AG04449 (cell line): ENCODE results near the gene FARS2.

Source experiments
- CTCF ChIA-PET: fragments of 350-600 bp; formaldehyde crosslinking; extraction: SDS; loops from one replicate; lab custom pipeline; 2021; ENCODE audit warnings: antibody characterized with exemption; lab: Yijun Ruan, JAX
- POLR2A ChIA-PET: fragments of 400-600, 350-600 bp; formaldehyde crosslinking; extraction: SDS; loops from one replicate; lab custom pipeline; 2020; ENCODE audit warnings: antibody characterized with exemption, inconsistent platforms; lab: Yijun Ruan, JAX
- DNase-seq: peaks from one replicate; pipeline ENCODE4 v3.0.0-alpha.2; 2010; ENCODE audit warnings: low read depth, low spot score
- H3K4me3 ChIP-seq: 2 replicates; pipeline ENCODE4 v1.5.1; 2011; ENCODE audit warnings: low read depth, mild to moderate bottlenecking, control low read depth, low read length
- TF ChIP-seq, protein P1 (sequence below): IDR thresholded peaks from one replicate; pipeline ENCODE4 v1.5.1; 2011; ENCODE audit warnings: mild to moderate bottlenecking, moderate library complexity, low read length, control low read depth, inconsistent platforms; ENCODE audit not compliant: insufficient read depth; ENCODE audit errors: missing control alignments

FARS2 gene

DNA sequence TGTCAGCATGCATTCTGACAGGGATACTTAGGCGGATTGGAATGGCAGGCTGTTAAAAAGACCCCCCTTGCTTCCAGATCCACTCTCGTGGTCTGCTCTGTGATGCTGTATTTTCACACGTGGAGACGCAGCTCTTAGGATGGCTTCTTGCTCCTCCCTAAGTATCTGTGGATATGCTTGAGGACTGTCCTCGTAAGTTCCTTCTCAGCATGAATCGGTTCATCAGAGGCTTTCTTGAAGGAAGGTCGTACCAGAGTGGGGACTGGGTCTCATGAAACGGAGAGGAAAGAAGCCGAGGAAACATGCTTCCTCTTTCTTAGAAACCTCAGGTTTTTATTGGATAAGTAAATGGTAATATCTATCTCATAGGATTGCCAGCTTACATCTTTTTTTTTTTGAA is 220.4 kb downstream of the FARS2 start:
- ChIA-PET CTCF (interaction anchor here (7.7 kb wide), 1 partner anchor 12 kb away, joined by 86 read pairs; no protein-coding TSS in a partner anchor), POLR2A (no interaction called here)

DNA sequence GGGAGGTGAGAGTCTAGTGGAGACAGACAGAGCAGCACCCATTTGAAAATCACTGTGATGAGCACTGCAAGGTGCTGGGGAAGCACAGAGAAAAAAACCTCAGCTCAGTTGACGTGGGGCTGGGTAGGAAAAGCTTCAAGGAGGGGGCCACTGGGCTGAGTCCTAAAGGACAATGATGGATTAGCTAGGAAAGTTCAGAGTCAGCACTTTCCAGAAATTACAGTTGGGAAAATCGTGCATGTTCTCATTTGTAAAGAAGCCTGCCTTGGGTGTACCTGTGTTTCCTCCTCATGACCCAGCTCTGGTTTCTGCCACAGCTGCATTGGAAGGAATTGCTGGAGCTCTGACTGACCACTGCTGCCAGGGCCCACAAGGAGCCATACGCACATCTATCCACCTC is 221.3 kb downstream of the FARS2 start:
- CTCF ChIA-PET, result interaction anchor here (0.7 to 7.7 kb wide), 3 partner anchors 13 to 60 kb away, joined by 3 to 86 read pairs (median 5); no protein-coding TSS in a partner anchor
- POLR2A ChIA-PET, result no interaction called here

More for the DNA sequence above, 220.4 kb downstream of the FARS2 start:
- no peak overlapping the region for H3K4me3 ChIP-seq
- DNase-seq, result no peak
- TF ChIP-seq, protein P1, sequence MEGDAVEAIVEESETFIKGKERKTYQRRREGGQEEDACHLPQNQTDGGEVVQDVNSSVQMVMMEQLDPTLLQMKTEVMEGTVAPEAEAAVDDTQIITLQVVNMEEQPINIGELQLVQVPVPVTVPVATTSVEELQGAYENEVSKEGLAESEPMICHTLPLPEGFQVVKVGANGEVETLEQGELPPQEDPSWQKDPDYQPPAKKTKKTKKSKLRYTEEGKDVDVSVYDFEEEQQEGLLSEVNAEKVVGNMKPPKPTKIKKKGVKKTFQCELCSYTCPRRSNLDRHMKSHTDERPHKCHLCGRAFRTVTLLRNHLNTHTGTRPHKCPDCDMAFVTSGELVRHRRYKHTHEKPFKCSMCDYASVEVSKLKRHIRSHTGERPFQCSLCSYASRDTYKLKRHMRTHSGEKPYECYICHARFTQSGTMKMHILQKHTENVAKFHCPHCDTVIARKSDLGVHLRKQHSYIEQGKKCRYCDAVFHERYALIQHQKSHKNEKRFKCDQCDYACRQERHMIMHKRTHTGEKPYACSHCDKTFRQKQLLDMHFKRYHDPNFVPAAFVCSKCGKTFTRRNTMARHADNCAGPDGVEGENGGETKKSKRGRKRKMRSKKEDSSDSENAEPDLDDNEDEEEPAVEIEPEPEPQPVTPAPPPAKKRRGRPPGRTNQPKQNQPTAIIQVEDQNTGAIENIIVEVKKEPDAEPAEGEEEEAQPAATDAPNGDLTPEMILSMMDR, result no peak

DNA sequence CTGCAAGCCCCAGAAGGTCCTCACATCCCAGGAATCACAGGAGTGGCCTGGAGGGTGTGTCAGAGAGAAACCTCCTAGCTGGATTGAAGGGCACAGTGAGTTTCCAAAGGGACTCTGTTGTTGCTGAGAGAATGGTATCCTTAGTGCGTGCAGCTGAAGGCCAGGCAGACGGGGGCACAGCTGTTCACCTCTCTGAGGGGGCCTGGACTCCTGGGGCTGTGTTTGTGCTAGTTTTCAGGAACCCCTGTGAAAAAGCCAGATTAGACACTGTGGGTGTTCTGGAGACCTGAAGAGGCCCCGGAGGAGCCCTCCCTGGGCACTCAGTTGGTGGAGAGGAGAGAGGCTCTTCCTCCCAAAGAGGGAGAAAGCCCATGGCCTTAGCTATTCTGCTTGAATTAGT is 223.4 kb downstream of the FARS2 start:
- no peak overlapping the region for H3K4me3 ChIP-seq
- ChIA-PET POLR2A (no interaction called here), CTCF (interaction anchor here (3.4 to 7.7 kb wide), 2 partner anchors 14 to 15 kb away, joined by 15 to 86 read pairs; no protein-coding TSS in a partner anchor)
- DNase-seq, result no peak
- TF ChIP-seq, protein P1, result no peak

More for the DNA sequence above, 221.3 kb downstream of the FARS2 start:
- TF ChIP-seq, protein P1, result no peak
- no peak for DNase-seq
- no peak overlapping the region for H3K4me3 ChIP-seq

- TF ChIP-seq, protein P1, result no peak
- DNase-seq, result no peak
- ChIA-PET CTCF (interaction anchor here (3.4 kb wide), 1 partner anchor 15 kb away, joined by 15 read pairs; no protein-coding TSS in a partner anchor), POLR2A (interaction anchor here (0.8 kb wide), 1 partner anchor 12 kb away, joined by 4 read pairs; no protein-coding TSS in a partner anchor)
- H3K4me3 ChIP-seq, result no peak overlapping the region
Measured at GRCh38 chr6:5486214-5486613, 224.9 kb downstream of the FARS2 start.

- POLR2A ChIA-PET, result no interaction called here
- TF ChIP-seq, protein P1, result no peak
- H3K4me3 ChIP-seq, result no peak overlapping the region
- DNase-seq, result no peak
- CTCF ChIA-PET, result interaction anchor here (1.2 to 2.1 kb wide), 3 partner anchors 12 to 21 kb away, joined by 3 to 9 read pairs (median 4); no protein-coding TSS in a partner anchor
Measured at GRCh38 chr6:5490501-5491069, 229.3 kb downstream of the FARS2 start.

- ChIA-PET POLR2A (no interaction called here), CTCF (interaction anchor here (1.1 kb wide), 1 partner anchor 21 kb away, joined by 6 read pairs; no protein-coding TSS in a partner anchor)
- TF ChIP-seq, protein P1, result no peak
Measured at GRCh38 chr6:5492356-5492755, 231.0 kb downstream of the FARS2 start.

More at GRCh38 chr6:5492356-5492755, 231.0 kb downstream of the FARS2 start:
- H3K4me3 ChIP-seq, result no peak overlapping the region
- DNase-seq, result no peak
